GM18517 (cell line): ENCODE measurements around the gene SEC22B.
A peak's percentile ranks its signal among the peaks of the same experiment; 100 is the strongest.
"Not testable (repeated sequence)": the region's sequence is repeated elsewhere in the genome, so short reads cannot be mapped to it uniquely, and the experiment has no call there.

Experiments used
- ATAC-seq: cut with Tn5 transposase; IDR thresholded peaks from one replicate; pipeline ENCODE4 v1.9.1; 2021; ENCODE audit warnings: mild to moderate bottlenecking, moderate library complexity; ENCODE audit not compliant: unreplicated experiment

The SEC22B gene

GRCh38 chr1:120176092-120176855 lies at the start of gene SEC22B:
TSS of gene SEC22B (minus strand) at chr1:120176520. CDS start at chr1:120176381, 139 bp downstream.
- ATAC-seq = peak; percentile 95

DNA sequence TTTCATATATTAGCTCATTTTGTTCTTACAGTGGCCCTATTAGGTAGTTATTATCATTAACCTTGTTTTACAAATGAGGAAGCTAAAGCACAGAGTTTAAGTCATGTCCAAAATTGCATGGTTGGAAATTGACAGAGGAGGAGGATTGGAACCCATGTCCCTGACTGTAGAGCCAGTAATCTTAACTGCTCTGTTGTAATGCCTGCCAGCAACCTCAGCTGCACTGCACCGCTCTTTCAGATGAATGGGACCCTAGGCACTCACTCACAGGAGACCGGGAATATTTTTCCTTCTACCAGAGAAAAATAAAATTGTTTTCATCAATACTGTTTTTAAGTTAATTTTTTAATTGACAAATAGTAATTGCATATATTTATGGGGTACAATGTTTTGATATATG lies 41.6 kb upstream of the SEC22B start:
- not testable (repeated sequence) for ATAC-seq

DNA sequence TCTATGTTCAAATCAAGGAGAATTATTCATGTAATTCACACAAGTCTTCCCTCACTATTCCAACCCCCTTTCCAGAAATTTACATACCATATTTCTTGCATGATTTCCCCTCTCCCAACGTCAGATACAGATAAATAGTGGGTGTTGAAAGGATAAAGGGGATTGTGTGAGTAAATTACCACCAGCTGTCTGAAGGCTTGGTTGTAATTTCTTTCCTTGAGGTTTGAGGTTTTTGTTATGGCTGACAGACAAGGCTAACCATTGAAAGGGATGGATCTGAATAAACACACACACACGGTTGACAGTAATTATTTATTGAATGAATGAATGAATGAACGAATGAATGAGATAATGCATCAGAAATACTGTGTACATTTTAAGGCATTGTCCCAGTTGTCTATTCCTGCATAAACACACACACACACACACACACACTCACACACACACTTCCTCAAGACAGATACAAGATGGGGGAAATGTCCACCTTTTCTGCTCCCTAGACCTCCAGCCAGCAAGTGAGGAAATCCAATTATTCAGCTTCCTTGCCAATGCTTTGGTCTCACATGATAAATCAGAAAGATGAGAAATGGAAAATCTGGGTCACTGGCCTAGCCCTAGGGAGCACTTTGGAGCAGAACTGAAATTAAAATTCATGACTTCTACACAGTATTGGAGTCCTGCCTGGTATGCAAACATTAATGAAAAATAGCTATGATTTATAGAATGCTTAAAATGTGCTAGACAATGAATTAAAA lies 41.0 kb upstream of the SEC22B start:
- ATAC-seq = not testable (repeated sequence)

GRCh38 chr1:120213606-120214005 lies 37.3 kb upstream of the SEC22B start:
- not testable (repeated sequence) for ATAC-seq

DNA sequence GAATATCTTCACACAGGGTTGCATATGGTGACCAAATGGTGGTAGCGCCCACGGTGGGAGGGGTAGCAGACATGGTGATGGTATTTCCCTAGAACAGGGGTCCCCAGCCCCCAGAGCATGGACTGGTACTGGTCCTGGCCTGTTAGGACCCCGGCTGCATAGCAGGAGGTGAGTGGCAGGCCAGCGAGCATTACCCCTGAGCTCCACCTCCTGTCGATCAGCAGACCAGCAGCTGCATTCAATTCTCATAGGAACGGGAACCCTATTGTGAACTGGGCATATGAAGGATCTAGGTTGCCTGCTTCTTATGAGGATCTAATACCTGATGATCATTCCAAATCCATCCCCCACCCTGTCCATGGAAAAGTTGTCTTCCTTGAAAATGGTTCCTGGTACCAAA lies 34.4 kb upstream of the SEC22B start:
- not testable (repeated sequence) for ATAC-seq

- not testable (repeated sequence) for ATAC-seq
Measured at GRCh38 chr1:120196863-120197775, 20.8 kb upstream of the SEC22B start.

DNA sequence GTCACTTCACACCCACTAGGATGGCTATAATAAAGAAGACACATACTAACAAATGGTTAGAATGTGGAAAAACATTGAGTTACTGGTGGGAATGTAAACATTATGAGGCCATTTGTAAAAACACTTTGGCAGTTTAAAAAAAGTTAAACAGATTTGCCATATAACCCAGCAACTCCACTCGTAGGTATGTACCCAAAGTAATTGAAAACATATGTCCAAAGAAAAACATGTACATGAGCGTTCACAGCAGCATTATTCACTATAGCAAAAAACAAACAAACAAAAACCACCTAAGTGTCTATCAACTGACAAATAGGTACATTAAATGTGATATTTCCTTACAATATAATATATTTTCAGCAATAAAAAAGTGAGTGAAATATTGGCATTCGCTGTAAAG lies 12.3 kb upstream of the SEC22B start:
- ATAC-seq = not testable (repeated sequence)

DNA sequence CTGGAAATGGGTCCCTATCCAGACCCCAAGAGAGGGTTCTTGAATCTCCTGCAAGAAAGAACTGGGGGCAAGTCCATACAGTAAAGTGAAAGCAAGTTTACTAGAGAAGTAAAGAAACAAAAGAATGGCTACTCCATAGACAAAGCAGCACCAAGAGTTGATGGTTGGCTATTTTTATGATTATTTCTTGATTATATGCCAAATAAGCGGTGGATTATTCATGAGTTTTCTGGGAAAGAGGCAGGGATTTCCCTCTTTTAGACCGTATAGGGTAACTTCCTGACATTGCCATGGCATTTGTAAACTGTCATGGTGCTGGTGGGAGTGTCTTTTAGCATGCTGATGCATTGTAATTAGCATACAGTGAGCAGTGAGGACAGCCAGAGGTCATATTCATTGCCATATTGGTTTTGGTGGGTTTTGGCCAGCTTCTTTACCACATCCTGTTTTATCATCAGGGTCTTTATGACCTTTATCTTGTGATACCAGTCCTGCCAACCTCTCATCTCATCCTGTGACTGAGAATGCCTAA lies 5.9 kb upstream of the SEC22B start:
- not testable (repeated sequence) for ATAC-seq

DNA sequence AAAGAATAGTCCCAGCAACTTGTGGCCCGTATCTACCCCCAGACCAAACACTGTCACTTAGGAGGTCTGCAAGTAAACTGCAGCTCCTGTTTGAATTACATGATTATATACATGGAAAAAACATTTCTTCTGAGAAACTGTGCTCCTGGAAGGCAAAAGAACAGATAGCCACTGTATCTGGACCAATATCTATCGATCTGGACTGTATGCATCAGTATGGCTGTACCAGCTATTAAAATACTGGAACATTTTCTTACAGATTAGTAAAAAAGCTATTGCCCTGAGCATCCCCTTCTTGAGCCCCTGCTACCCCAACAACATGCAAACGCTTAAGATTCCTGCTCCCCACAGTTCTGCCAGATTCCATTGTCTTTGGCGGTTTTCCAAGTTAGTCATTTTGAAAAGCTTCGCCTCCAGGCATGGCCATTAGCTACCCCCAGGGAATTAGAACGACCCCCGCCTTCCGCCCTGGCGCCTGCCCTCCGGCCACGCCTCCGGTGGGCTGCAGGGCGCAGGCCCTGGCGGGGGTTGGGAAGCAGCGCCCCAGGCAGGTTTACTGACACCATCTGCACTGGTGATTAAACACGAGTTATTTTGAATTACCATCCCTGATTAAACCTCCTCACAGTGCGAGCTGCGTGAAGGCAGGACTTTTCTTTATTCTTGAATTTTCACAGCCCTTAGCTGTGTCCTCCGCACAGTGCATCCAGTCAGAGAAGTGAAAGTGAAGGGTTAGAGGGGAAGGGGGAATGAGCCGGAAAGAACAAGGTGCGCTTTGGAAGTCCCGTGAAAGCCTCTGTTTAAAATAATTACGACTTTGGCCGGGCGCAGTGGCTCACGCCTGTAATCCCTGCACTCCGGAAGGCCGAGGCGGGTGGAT lies 3.7 kb upstream of the SEC22B start:
- ATAC-seq = not testable (repeated sequence)

DNA sequence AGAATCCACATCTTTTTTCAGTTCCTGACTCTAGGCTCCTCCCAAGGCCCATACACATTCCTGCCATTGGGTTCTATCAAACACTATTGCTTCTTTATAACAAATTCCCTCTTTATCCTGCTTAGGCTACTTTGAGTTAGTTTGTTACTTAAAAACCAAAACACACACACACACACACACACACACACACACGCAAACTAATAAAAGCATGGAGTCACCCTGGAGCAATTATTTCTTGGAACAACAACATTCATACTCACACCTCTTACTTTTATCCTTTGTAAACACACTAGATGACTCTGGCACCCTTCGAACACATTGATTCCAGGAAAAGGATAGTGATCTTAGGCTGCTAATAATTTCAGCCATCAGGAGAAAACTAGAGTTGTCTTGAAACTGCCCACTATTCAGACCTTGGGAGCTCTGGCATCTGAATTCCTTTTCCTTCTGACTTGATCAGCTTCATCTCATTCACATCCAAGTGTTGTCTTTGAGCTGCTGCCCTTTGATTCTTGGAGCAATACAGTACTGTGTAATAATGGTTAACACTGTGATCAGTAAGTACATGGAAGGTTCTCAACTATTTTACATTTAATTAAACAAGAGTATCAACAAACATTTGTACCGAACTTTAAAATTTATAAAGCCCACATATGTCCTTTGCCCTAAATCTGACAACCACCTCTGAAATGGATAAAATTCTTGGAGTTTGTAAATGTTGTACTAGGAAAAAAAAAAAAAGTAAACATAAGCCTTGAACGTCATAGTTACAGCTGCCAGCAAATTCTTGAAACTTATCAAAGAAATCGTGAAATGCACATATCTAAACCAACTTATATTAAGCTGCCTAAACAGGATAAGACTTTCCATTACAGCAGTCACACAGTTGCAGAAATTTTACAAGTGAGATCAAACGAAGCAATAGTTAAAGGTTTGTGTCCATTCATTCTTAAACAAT lies 2.8 kb upstream of the SEC22B start:
- no peak for ATAC-seq

- not testable (repeated sequence) for ATAC-seq
Measured at GRCh38 chr1:120178058-120178457, 1.7 kb upstream of the SEC22B start.

- not testable (repeated sequence) for ATAC-seq
Measured at GRCh38 chr1:120175688-120176087, 632 bp downstream of the SEC22B start.

GRCh38 chr1:120164761-120165160 lies 11.6 kb downstream of the SEC22B start:
- ATAC-seq = not testable (repeated sequence)

DNA sequence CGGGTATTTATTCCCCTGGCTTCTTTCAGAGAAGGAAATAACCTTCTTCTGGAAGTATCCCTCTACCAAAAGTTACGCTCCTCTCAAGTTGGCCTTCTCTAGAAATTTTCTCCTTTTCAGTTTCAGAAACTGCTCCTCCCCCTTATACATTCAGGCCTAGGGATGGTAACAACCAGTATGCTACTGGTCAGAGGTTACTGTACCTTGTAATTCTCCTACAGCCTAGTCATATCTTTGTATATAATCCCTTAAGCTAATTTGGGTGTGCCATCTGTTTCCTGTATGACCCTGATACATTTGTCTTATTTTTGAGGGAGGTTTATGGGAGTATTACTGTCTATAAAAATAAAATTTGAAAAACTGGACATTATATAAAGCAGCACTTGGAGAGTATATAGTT lies 14.3 kb downstream of the SEC22B start:
- not testable (repeated sequence) for ATAC-seq

DNA sequence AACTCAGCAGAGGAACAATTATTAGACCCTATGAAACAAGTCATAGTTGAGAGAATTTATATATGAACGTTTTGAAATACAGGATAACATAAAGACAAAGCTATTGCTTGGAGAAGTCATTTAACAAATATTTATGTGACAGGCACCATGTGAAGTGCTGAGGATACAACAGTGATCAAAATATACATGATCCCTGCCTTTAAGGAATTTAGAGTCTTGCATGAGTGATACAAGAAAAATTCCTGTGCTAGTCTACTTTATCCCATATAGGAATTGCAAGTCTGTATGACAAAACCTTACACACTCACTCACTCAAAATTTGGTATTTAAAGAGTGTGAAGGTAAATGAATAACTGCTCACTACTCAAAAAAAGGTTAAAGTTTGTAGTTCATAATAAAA lies 17.8 kb downstream of the SEC22B start:
- ATAC-seq = not testable (repeated sequence)

DNA sequence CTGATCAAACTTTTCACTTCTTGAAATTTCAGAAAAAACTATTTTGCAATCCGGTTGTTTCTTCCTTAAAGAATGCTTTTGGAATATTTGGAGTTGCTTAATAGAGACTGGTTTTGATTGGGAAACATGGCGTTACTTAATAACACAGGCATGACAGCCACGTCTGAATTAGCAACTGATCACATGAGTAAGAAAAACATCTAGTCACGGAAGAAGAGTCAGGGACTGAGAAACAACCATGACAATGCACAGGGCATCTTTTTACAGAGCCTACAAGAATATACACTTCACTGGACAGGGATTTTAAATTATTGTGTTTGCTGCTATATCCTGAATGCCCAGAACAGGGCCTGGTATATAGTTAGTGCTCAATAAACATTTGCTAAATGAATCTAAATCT lies 18.2 kb downstream of the SEC22B start:
- ATAC-seq = not testable (repeated sequence)

DNA sequence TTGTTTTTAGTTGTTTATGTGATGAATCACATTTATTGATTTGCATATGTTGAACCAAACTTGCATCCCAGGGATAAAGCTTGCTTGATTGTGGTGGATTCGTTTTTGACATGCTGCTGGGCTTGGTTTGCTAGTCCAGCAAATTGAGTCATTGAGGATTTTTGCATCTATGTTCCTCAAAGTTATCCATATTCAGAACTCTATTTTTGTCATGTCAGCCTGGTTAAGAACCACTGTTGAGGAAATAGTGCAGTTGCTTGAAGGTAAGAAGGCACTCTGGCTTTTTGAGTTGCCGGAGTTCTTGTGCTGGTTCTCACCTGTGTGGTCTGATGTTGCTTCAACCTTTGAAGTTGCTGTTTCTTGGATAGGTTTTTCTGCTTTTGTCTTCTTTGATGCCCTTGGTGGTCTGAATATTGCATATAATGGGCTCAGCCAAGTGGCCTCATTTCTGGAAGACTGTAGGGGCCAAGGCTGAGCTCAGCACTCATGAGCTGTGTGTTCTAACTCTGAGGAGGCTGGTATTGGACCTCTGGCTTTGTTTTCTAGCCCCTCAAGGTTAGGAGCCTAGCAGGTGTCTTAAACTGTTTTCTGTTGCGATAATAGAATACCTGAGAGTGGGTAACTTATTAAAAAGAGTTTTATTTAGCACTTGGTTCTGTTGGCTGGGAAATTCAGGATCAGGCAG lies 26.0 kb downstream of the SEC22B start:
- ATAC-seq = not testable (repeated sequence)
